Endothelial cell of umbilical vein (primary cell): ENCODE results near the gene CNN2. TPM values are rescaled to one million over a fixed set of nuclear protein-coding genes. Genes with fewer than 3 reads are reported as not detected.

Source experiments
- BruUV-seq: library from RNA; stranded (reverse); fragments of 400-500 nt; replicated peaks from 2 replicates; lab custom pipeline; 2021; lab: Mats Ljungman, UMichigan
- CTCF ChIA-PET: fragments of 300-600, 350-600 bp; sonication (Branson Sonifier 250); formaldehyde crosslinking; loops from one replicate; lab custom pipeline; 2021; ENCODE audit warnings: antibody characterized with exemption, inconsistent platforms; lab: Charles Lee
- POLR2A ChIA-PET: fragments of 300-600, 350-600 bp; sonication (Branson Sonifier 250); formaldehyde crosslinking; loops from one replicate; lab custom pipeline; 2021; ENCODE audit warnings: antibody characterized with exemption, inconsistent platforms; lab: Charles Lee
- DNase-seq: peaks from one replicate; pipeline ENCODE4 v3.0.0-alpha.2; 2011; ENCODE audit warnings: low read depth, low spot score
- FAIRE-seq: peaks from 2 replicates; lab custom pipeline; 2011; peaks lifted over from hg19 to GRCh38; lab: Jason Lieb, UNC
- H2AFZ ChIP-seq: 2 replicates; pipeline ENCODE4 v1.6.0; 2012; ENCODE audit warnings: low read depth, low read length, control low read depth, inconsistent platforms
- H3K27ac ChIP-seq: 2 replicates; pipeline ENCODE4 v1.5.1; 2011; ENCODE audit warnings: low read depth, mild to moderate bottlenecking, control low read depth, low read length, moderate library complexity; ENCODE audit not compliant: insufficient read depth
- H3K27me3 ChIP-seq, 2 experiments: 2 replicates each; pipeline versions ENCODE4 v1.6.0 to v1.6.1; 2011; ENCODE audit warnings: low read length in 2 of 2, mixed read lengths in 1 of 2; ENCODE audit not compliant: control insufficient read depth in 2 of 2, insufficient read depth in 2 of 2
- H3K36me3 ChIP-seq, 2 experiments: 2 replicates in 1 of 2; 3 replicates in 1 of 2; pipeline ENCODE4 v1.5.1; 2011; ENCODE audit warnings: low read length in 2 of 2, mild to moderate bottlenecking in 1 of 2, moderate library complexity in 1 of 2; ENCODE audit not compliant: control insufficient read depth in 2 of 2, insufficient read depth in 2 of 2; ENCODE audit errors: extremely low read depth in 1 of 2
- H3K4me1 ChIP-seq: 3 replicates; pipeline ENCODE4 v1.5.1; 2011; ENCODE audit warnings: mild to moderate bottlenecking, low read length; ENCODE audit not compliant: control insufficient read depth, insufficient read depth; ENCODE audit errors: extremely low read depth
- H3K4me2 ChIP-seq: 2 replicates; pipeline ENCODE4 v1.6.1; 2011; ENCODE audit warnings: low read length, control low read depth, mixed read lengths; ENCODE audit not compliant: insufficient read depth
- H3K4me3 ChIP-seq, 3 experiments: fragments of 200-600 bp in 1 of 3; sonication (generic), shearing (Covaris generic) in 1 of 3; replicated peaks in 1 of 3; 2 replicates each; pipeline ENCODE4 v1.5.1; 2011 to 2016; ENCODE audit warnings: control low read depth in 3 of 3, low read length in 3 of 3, mild to moderate bottlenecking in 2 of 3, inconsistent platforms in 1 of 3, low read depth in 1 of 3, moderate library complexity in 1 of 3; ENCODE audit not compliant: insufficient read depth in 1 of 3
- H3K79me2 ChIP-seq: 2 replicates; pipeline ENCODE4 v1.6.0; 2012; ENCODE audit warnings: low read length, inconsistent platforms; ENCODE audit not compliant: control insufficient read depth, insufficient read depth
- H3K9ac ChIP-seq: replicated peaks from 2 replicates; pipeline ENCODE3; 2011; ENCODE audit warnings: low read length, control low read depth; ENCODE audit not compliant: insufficient read depth; ENCODE audit errors: extremely low read depth
- H3K9me1 ChIP-seq: replicated peaks from 3 replicates; pipeline ENCODE4 v1.6.0; 2011; ENCODE audit warnings: mild to moderate bottlenecking, low read length; ENCODE audit not compliant: control insufficient read depth, insufficient read depth; ENCODE audit errors: extremely low read depth
- H3K9me3 ChIP-seq: replicated peaks from 2 replicates; pipeline ENCODE4 v1.5.1; 2012; ENCODE audit warnings: low read length, inconsistent platforms; ENCODE audit not compliant: control insufficient read depth, insufficient read depth
- H4K20me1 ChIP-seq: replicated peaks from 2 replicates; pipeline ENCODE3; 2011; ENCODE audit warnings: mild to moderate bottlenecking, low read length; ENCODE audit not compliant: control insufficient read depth, insufficient read depth; ENCODE audit errors: extremely low read depth
- EZH2 ChIP-seq: IDR thresholded peaks from 2 replicates; pipeline ENCODE4 v1.6.1; 2012; ENCODE audit warnings: borderline replicate concordance, low read depth, mild to moderate bottlenecking, moderate library complexity, low read length, inconsistent platforms; ENCODE audit not compliant: severe bottlenecking
- FOS ChIP-seq: IDR thresholded peaks from 2 replicates; pipeline ENCODE4 v1.6.1; 2011; ENCODE audit warnings: mild to moderate bottlenecking, low read length, moderate library complexity, borderline replicate concordance; ENCODE audit not compliant: insufficient read depth
- GATA2 ChIP-seq: IDR thresholded peaks from 2 replicates; pipeline ENCODE4 v1.7.0; 2011; ENCODE audit warnings: low read depth, mild to moderate bottlenecking, moderate library complexity, mixed read lengths, low read length; ENCODE audit not compliant: insufficient read length, insufficient read depth
- JUN ChIP-seq: IDR thresholded peaks from 2 replicates; pipeline ENCODE4 v1.6.1; 2011; ENCODE audit warnings: borderline replicate concordance, low read depth; ENCODE audit not compliant: insufficient read length, insufficient read depth
- MAX ChIP-seq: IDR thresholded peaks from 2 replicates; pipeline ENCODE4 v1.6.1; 2011; ENCODE audit not compliant: insufficient read depth, insufficient read length
- MYC ChIP-seq: IDR thresholded peaks from one replicate; pipeline ENCODE4 v1.6.1; 2011; ENCODE audit warnings: mild to moderate bottlenecking, low read depth, low read length
- POLR2A ChIP-seq: IDR thresholded peaks from 2 replicates; pipeline ENCODE4 v1.6.1; 2012; ENCODE audit warnings: low read depth, mild to moderate bottlenecking, control low read depth, low read length
- POLR2AphosphoS5 ChIP-seq: IDR thresholded peaks from 2 replicates; pipeline ENCODE4 v1.6.1; 2012; ENCODE audit warnings: low read depth, mild to moderate bottlenecking, control low read depth, low read length, moderate library complexity; ENCODE audit not compliant: insufficient read depth
- dilution Hi-C: fragments of 300-500 bp; cut with MboI; formaldehyde crosslinking; loops from one replicate; pipeline ENCODE4 v1.15.0; 2019; ENCODE audit warnings: low sequenced_read_pairs; ENCODE audit not compliant: extremely low pct_ligation_motif_present
- intact Hi-C: fragments of 100-400 bp; cut with micrococcal nuclease; formaldehyde crosslinking; loops from one replicate; pipeline ENCODE4 v1.10.0; 2022
- polyA plus RNA-seq, 4 experiments: library from polyadenylated mRNA; depleted of rRNA in 3 of 4; stranded (reverse) in 3 of 4; unstranded in 1 of 4; fragments of >200 nt; gene quantifications; 2 replicates each; pipeline versions ENCODE4 v1.2.1 to v1.2.3, GENCODE V29; 2011 to 2012; ENCODE audit warnings: missing spikeins in 1 of 4
- total RNA-seq: library from RNA; stranded (reverse); gene quantifications from 2 replicates; pipeline ENCODE4 v1.2.3, GENCODE V29; 2021
- TF ChIP-seq, protein P1 (sequence below), 2 donors: IDR thresholded peaks; 1 replicate in 1 of 2; 2 replicates in 1 of 2; pipeline ENCODE4 v1.5.1; 2011; ENCODE audit warnings: low read length in 2 of 2, mild to moderate bottlenecking in 2 of 2, moderate library complexity in 2 of 2, control low read depth in 1 of 2, inconsistent platforms in 1 of 2, low read depth in 1 of 2; ENCODE audit not compliant: insufficient read depth in 1 of 2; ENCODE audit errors: extremely low read depth in 1 of 2

Gene CNN2
- total and polyA plus RNA-seq, 2 donors (not counting 3 experiments of a cell fraction or from before 2014, with no cell fraction given): 207 to 286 TPM

DNA sequence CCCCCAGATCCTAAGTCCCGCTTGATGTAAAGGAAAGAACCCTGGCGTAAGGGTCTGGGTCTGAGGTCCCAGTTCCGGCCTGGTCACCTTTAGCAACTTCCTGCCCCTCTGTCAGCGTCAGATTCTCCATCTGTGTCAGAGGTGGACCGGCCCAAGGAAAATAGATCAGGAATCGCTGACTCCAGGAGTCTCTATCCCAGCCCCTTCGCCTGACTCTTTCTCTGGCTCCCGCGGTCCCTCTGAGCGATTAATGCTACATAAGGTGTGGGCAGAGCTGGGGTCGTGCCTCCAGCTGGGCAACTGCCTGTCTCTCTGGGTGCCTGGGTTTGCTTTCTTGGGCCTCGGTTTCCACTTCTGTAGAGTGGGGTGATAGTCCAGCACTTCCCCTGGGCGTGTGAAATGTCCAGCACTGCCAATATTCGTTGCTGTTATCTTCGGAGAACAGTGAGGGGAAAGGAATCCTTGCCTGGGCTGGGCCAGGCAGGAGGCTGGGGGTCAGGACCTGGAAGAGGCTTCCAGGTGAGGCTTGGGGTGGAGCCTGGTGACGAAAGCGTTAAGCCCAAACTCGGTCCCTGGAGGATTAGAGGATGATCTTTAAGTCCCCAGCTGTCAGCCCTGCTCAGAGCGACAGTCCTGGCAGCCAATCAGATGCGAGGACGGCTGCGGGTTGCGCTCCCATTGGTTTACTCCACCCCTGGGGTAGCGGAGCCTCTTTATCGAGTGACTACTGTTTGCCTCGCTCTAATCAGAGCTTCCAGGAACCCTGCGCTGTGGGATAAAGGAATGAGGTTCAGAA is 14.3 kb downstream of the CNN2 start:
- TF ChIP-seq EZH2 (no peak), JUN (no peak), POLR2AphosphoS5 (no peak), POLR2A (no peak), MAX (no peak), GATA2 (no peak), MYC (no peak), FOS (no peak)
- TF ChIP-seq, protein P1, sequence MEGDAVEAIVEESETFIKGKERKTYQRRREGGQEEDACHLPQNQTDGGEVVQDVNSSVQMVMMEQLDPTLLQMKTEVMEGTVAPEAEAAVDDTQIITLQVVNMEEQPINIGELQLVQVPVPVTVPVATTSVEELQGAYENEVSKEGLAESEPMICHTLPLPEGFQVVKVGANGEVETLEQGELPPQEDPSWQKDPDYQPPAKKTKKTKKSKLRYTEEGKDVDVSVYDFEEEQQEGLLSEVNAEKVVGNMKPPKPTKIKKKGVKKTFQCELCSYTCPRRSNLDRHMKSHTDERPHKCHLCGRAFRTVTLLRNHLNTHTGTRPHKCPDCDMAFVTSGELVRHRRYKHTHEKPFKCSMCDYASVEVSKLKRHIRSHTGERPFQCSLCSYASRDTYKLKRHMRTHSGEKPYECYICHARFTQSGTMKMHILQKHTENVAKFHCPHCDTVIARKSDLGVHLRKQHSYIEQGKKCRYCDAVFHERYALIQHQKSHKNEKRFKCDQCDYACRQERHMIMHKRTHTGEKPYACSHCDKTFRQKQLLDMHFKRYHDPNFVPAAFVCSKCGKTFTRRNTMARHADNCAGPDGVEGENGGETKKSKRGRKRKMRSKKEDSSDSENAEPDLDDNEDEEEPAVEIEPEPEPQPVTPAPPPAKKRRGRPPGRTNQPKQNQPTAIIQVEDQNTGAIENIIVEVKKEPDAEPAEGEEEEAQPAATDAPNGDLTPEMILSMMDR (IDR thresholded peaks at IDR 0.05; ENCODE audit: extremely low read depth in 1 of 2, insufficient read depth in 1 of 2, low read depth in 1 of 2, low read length in 2 of 2): no peak
- CTCF ChIA-PET: interaction anchor here (0.7 to 2.7 kb wide), 3 partner anchors 12 to 26 kb away, joined by 3 to 10 read pairs (median 3); partner anchors contain the start of gene ARHGAP45
- dilution Hi-C loops: no loop called here
- intact Hi-C loops: loop anchor here (2.0 kb wide), 1 partner anchor 54 kb away; the partner anchor contains the start of gene POLR2E
- peaks cover 25% of the 10 kb centered on the region for H3K4me1 ChIP-seq
- no peaks in the 10 kb centered on the region for H4K20me1 ChIP-seq
- POLR2A ChIA-PET: interaction anchor here (0.6 to 1.7 kb wide), 4 partner anchors 8 to 64 kb away, joined by 3 to 36 read pairs (median 3); partner anchors contain the start of gene CNN2
- no peak overlapping the region for H3K9ac ChIP-seq
- DNase-seq (peak; percentile 90), FAIRE-seq (peak; percentile 99)
- no TSS peak for BruUV-seq
- H3K4me2 ChIP-seq: peak overlapping the region; percentile 83
- no peaks in the 10 kb centered on the region for H3K9me1 ChIP-seq
- H3K9me3 ChIP-seq: no peaks in the 10 kb centered on the region
- H3K36me3 ChIP-seq: peaks cover 7 to 8% of the 10 kb centered on the region in 2 experiments
- H3K4me3 ChIP-seq: peak overlapping the region; percentile 6 to 51 (median 51)
- H3K27me3 ChIP-seq: no peaks in the 10 kb centered on the region
- no peaks in the 10 kb centered on the region for H3K79me2 ChIP-seq
- no peak overlapping the region for H3K27ac ChIP-seq
- H2AFZ ChIP-seq: peak overlapping the region; percentile 55
